ENCODE data around the gene NLRP9.

NLRP9 gene

DNA sequence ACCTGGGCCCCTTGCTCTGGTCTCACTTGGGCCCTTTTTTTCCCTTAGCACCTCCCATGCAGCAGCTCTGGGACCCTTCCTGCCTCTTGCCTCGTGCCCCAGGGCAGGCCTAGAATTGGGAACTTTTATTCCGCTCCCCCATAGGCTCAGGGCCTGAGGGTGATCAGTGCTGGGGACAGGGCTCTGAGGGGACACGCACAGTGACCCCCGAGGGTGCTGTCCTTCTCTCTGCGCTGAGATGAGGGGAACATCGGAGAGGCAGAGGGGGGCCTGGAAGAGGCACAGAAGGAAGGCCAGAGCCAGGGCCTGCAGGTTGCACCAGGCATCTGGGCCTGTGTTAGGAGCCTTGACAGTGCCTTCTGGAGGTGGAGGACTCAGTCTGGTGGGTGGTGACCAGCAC lies 52.4 kb downstream of the NLRP9 start:
- Mint-ChIP-seq H3K4me1 (peaks cover 13% of the 10 kb centered on the region), H3K27ac (peak overlapping the region in 1 of 3 experiments; percentile 75), H3K36me3 (ENCODE audit: low read depth) (peaks cover 26% of the 10 kb centered on the region), H3K9me3 (no peaks in the 10 kb centered on the region), H3K4me3 (no peak overlapping the region), H3K27me3 (ENCODE audit: low read depth) (no peaks in the 10 kb centered on the region)
- TF ChIP-seq, protein P1, sequence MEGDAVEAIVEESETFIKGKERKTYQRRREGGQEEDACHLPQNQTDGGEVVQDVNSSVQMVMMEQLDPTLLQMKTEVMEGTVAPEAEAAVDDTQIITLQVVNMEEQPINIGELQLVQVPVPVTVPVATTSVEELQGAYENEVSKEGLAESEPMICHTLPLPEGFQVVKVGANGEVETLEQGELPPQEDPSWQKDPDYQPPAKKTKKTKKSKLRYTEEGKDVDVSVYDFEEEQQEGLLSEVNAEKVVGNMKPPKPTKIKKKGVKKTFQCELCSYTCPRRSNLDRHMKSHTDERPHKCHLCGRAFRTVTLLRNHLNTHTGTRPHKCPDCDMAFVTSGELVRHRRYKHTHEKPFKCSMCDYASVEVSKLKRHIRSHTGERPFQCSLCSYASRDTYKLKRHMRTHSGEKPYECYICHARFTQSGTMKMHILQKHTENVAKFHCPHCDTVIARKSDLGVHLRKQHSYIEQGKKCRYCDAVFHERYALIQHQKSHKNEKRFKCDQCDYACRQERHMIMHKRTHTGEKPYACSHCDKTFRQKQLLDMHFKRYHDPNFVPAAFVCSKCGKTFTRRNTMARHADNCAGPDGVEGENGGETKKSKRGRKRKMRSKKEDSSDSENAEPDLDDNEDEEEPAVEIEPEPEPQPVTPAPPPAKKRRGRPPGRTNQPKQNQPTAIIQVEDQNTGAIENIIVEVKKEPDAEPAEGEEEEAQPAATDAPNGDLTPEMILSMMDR (IDR thresholded peaks at IDR 0.05; ENCODE audit: unreplicated experiment in 3 of 3) = no peak

DNA sequence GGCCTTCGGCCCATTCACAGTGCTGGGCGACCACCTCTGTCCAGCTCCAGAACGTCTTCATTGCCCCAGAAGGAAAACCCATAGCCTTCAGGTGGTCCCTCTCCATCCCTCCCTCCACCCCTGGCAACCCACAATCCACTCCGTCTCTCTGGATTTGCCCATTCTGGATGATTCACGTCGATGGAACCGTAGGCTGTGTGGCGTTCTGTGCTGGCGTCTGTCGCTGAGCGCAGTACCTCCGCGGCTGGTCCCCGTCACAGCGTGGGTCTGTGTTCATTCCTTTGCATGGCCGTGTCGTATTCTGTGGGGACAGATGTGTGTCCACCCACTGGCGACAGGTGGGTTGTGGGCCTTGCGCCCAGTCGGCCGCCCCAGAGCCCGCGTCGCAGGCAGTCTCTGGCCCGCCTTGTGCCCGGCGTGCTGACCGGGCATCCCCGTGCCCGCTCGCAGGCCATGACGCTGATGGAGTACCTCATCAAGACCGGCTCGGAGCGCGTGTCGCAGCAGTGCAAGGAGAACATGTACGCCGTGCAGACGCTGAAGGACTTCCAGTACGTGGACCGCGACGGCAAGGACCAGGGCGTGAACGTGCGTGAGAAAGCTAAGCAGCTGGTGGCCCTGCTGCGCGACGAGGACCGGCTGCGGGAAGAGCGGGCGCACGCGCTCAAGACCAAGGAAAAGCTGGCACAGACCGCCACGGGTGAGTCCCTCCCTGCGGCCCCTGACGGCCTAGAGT lies 53.1 kb downstream of the NLRP9 start:
- Mint-ChIP-seq H3K9me3 (no peaks in the 10 kb centered on the region), H3K27ac (peak overlapping the region in 2 of 3 experiments; percentile 95 to 97), H3K4me1 (peaks cover 13% of the 10 kb centered on the region), H3K36me3 (ENCODE audit: low read depth) (peaks cover 26% of the 10 kb centered on the region), H3K4me3 (no peak overlapping the region), H3K27me3 (ENCODE audit: low read depth) (no peaks in the 10 kb centered on the region)
- TF ChIP-seq, protein P1 (IDR thresholded peaks at IDR 0.05; ENCODE audit: unreplicated experiment in 3 of 3) = no peak

DNA sequence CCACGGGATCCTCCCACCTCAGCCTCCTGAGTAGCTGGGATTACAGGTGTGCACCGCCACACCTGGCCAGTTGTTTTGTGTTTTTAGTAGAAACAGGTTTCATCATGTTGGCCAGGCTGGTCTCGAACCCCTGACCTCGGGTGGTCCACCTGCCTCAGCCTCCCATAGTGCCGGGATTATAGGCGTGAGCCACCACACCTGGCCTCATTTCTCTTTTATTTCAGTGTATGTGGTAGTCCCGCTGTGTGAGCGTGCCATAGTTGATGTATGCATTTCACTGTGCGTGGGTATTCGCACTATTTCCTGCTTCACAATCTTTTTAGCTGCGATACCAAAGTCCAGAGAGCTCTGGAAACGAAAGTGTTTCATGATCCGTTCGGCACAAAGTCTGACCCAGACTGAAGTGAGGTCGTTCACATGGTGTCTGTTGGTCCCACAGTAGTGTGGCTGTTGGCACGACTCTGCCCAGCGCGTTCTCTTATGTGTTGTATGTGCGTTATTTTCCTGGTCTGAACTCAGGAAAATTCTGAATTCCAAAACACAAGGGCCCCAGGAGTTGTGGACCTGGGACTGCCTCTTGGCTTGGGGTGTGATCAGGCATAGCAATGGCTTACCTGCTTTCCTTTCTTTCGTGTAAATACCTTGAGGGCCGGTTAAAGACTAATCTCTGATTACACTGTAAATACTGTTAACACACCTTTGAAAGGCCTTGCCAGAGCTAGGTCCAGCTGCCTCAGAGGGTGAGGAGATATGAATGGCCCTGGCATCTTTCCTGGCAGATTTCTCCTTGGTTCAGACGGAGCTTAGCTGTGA lies 54.5 kb downstream of the NLRP9 start:
- H3K4me1 Mint-ChIP-seq = peaks cover 6% of the 10 kb centered on the region
- no peaks in the 10 kb centered on the region for H3K9me3 Mint-ChIP-seq
- TF ChIP-seq, protein P1 (IDR thresholded peaks at IDR 0.05; ENCODE audit: unreplicated experiment in 3 of 3) = no peak
- H3K27me3 Mint-ChIP-seq (ENCODE audit: low read depth) = no peaks in the 10 kb centered on the region
- peaks cover 32% of the 10 kb centered on the region for H3K36me3 Mint-ChIP-seq (ENCODE audit: low read depth)
- H3K27ac Mint-ChIP-seq = peak overlapping the region; percentile 90 to 97 (median 95)
- H3K4me3 Mint-ChIP-seq = peak overlapping the region in 1 of 3 experiments; percentile 41

DNA sequence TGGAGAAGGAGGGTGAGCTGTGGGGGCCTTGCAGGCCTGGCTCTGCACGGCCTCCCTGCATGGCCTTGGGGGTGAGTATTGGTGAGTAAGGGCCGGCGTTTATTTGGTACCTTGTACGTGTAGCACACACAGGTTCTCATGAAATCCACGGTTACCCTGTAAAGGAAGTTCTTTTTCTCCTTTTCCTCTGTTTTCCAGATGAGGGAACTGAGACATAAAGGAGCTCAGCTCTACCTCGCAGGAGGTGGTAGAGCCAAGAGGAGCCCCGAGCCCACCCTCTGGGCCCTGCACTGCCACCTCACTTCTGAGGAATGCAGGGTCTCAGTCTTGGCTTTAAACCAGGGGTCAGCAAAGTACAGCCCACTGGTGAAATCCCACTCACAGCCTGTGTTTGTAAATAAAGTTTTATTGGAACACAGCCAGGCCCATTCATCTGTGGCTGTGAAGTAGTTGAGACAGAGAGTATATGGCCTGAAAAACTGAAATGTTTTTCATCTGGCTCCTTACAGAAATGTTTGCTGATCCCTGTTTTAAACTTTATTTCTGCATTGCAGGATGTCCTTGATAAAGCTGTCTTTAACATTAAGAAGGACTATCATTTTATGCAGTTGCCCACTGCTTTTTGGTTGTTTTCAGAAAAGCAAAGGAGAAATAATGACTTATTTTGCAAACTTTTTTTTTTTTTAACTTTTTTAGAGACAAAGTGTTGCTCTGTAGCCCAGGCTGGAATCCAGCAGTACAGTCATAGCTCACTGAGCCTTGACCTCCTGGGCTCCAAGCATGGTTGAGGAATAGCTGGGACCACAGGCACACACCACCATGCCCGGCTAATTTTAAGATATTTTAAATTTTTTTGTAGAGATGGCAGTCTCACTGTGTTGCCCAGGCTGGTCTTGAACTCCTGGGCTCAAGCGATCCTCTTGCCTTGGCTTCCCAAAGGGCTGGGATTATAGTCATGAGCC lies 56.8 kb downstream of the NLRP9 start:
- peaks cover 21% of the 10 kb centered on the region for H3K4me1 Mint-ChIP-seq
- H3K36me3 Mint-ChIP-seq (ENCODE audit: low read depth) = peaks cover 44% of the 10 kb centered on the region
- no peaks in the 10 kb centered on the region for H3K9me3 Mint-ChIP-seq
- no peaks in the 10 kb centered on the region for H3K27me3 Mint-ChIP-seq (ENCODE audit: low read depth)
- peak overlapping the region in 1 of 3 experiments; percentile 69 for H3K27ac Mint-ChIP-seq
- no peak overlapping the region for H3K4me3 Mint-ChIP-seq
- TF ChIP-seq, protein P1 (IDR thresholded peaks at IDR 0.05; ENCODE audit: unreplicated experiment in 3 of 3) = no peak

DNA sequence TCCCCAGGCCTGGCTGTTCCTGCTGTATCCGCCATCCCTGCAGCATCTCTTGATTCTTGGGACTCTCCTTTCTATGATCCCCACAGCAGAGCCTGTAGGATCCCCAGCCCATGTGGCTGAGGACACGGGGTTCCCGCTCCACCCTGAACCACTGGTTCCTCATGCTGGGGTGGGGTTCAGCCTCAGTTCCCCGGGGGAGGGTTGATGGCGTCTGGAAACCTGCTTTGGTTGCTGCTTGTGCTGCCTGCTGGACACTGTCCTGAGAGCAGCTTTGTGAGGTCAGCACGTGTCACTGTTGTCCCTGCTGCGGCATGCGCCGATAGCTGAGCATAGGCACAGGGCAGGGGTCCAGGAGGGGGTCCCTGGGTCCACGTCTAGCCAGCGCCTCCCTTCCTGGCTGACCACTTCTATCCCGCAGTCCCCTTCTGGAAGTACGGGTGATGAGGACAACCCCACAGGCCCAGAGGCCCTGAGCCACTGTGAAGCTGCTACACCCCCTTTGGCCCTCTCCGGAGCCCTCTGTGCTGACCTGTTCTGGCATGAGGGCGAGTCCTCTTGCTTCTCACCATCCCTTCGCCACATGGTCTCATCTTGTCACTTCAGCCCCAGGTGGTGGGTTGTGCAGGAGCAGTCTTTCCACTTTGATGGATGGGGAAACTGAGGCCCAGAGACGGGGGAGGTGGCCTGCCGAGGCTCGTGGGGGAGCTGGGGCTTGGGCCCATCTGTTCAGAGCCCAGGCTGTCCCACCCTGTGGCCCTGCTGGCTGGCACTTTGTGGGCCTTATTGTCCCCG lies 57.7 kb downstream of the NLRP9 start:
- H3K4me3 Mint-ChIP-seq = peak overlapping the region in 1 of 3 experiments; percentile 11
- TF ChIP-seq, protein P1 (IDR thresholded peaks at IDR 0.05; ENCODE audit: unreplicated experiment in 3 of 3) = no peak
- no peaks in the 10 kb centered on the region for H3K27me3 Mint-ChIP-seq (ENCODE audit: low read depth)
- H3K27ac Mint-ChIP-seq = no peak overlapping the region
- peaks cover 30% of the 10 kb centered on the region for H3K4me1 Mint-ChIP-seq
- H3K36me3 Mint-ChIP-seq (ENCODE audit: low read depth) = peaks cover 41% of the 10 kb centered on the region
- H3K9me3 Mint-ChIP-seq = no peaks in the 10 kb centered on the region
